Parathyroid adenoma (tissue), 2 donors: ENCODE data around the gene SEC16A.

Experiments used
- H2AFZ ChIP-seq: fragments of 300-600 bp; sonication (generic); one replicate; pipeline ENCODE4 v1.7.0; 2017; ENCODE audit warnings: antibody characterized with exemption, mild to moderate bottlenecking
- H3K27ac ChIP-seq: fragments of 300-600 bp; sonication (generic); one replicate; pipeline ENCODE4 v1.7.0; 2017
- H3K27me3 ChIP-seq: fragments of 300-600 bp; sonication (generic); one replicate; pipeline ENCODE4 v1.7.0; 2017; ENCODE audit warnings: low read length; ENCODE audit not compliant: control insufficient read depth, insufficient read depth
- H3K36me3 ChIP-seq: fragments of 300-600 bp; sonication (generic); one replicate; pipeline ENCODE4 v1.7.0; 2017; ENCODE audit warnings: low read length; ENCODE audit not compliant: control insufficient read depth, insufficient read depth
- H3K4me1 ChIP-seq: fragments of 300-600 bp; sonication (generic); one replicate; pipeline ENCODE4 v1.7.0; 2017; ENCODE audit warnings: control low read depth
- H3K4me2 ChIP-seq: fragments of 300-600 bp; sonication (generic); one replicate; pipeline ENCODE4 v1.7.0; 2017; ENCODE audit warnings: low read length
- H3K4me3 ChIP-seq: fragments of 300-600 bp; sonication (generic); one replicate; pipeline ENCODE4 v1.7.0; 2017; ENCODE audit warnings: low read depth, low read length
- H3K79me2 ChIP-seq: fragments of 300-600 bp; sonication (generic); one replicate; pipeline ENCODE4 v1.7.0; 2017; ENCODE audit warnings: control low read depth
- H3K9ac ChIP-seq: fragments of 300-600 bp; sonication (generic); one replicate; pipeline ENCODE4 v1.7.0; 2017; ENCODE audit warnings: mild to moderate bottlenecking
- H3K9me3 ChIP-seq: fragments of 300-600 bp; sonication (generic); one replicate; pipeline ENCODE4 v1.7.0; 2017; ENCODE audit warnings: low read length; ENCODE audit not compliant: control insufficient read depth
- CTCF ChIP-seq: fragments of 300-600 bp; sonication (generic); IDR thresholded peaks from one replicate; pipeline ENCODE4 v1.7.0; 2017; ENCODE audit warnings: antibody characterized with exemption, mild to moderate bottlenecking
- donor health status: primary hyperparathyroidism.

SEC16A gene

GRCh38 chr9:136395345-136396218, 87.3 kb downstream of the SEC16A start:
- Histone ChIP-seq H3K4me1 (no peaks in the 10 kb centered on the region), H3K79me2 (no peaks in the 10 kb centered on the region), H3K4me3 (no peak overlapping the region), H3K9ac (no peak overlapping the region), H3K4me2 (no peak overlapping the region), H3K36me3 (no peaks in the 10 kb centered on the region), H3K27me3 (no peaks in the 10 kb centered on the region), H3K9me3 (no peaks in the 10 kb centered on the region), H2AFZ (no peak overlapping the region), H3K27ac (no peak overlapping the region)
- no peak for TF ChIP-seq CTCF

DNA sequence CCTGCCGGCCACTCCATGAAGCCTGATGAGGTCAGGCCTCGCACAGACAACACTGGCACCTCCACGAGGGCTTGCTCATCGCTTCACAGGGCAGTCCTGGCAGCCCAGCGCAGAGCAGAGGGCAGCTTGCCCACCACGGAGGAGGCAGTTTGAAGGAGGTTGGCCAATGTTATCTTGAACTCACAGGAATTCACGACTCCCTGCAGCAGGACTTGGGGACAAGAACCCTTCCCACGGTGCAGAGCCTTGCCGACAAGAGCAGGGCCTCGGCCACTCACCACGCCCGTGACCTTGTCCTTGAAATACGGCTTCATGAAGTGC, 87.9 kb downstream of the SEC16A start:
- no peak for TF ChIP-seq CTCF
- no peak overlapping the region for H3K4me2 ChIP-seq
- H3K4me3 ChIP-seq, result no peak overlapping the region
- no peaks in the 10 kb centered on the region for H3K4me1 ChIP-seq
- H3K27ac ChIP-seq, result no peak overlapping the region
- no peaks in the 10 kb centered on the region for H3K27me3 ChIP-seq
- no peaks in the 10 kb centered on the region for H3K79me2 ChIP-seq
- no peak overlapping the region for H3K9ac ChIP-seq
- no peaks in the 10 kb centered on the region for H3K36me3 ChIP-seq
- H3K9me3 ChIP-seq, result no peaks in the 10 kb centered on the region
- H2AFZ ChIP-seq, result no peak overlapping the region

DNA sequence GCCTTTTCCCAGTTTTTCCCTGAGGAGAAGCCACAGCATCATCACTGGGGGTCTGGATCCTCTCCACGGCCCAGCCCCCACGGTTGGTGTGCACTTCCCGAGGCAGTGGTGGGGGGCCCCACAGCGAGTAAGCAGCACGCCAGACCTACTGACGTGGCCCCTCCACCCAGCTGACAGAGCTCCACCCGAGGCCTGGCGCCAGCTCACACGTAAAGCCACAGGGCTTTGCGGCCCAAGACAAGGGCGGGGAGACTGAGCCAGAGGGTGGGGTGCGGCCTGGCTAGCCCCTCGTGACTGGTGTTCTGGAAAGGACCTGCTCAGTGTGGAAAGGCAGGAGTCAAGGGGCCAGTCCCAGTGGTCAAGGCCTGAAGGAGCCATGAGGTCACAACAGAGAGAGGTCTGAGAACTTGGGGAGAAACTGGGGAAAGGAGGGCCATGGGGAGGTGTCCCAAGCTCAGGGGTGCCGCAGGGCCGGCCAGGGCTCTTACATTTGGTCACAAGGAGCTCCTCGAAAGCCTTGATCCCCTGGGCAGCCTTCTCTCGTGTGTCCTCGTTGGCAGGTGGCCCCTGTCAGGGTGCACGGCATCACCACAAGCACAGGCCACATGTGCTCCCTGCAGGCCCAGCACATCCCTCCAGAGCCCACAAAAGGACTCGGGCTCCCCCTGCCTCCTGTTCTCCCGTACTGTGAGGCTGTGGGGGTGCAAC, 88.4 kb downstream of the SEC16A start:
- Histone ChIP-seq H3K4me3 (no peak overlapping the region), H3K4me2 (no peak overlapping the region), H3K27ac (no peak overlapping the region), H3K4me1 (no peaks in the 10 kb centered on the region), H3K27me3 (no peaks in the 10 kb centered on the region), H3K9me3 (no peaks in the 10 kb centered on the region), H2AFZ (no peak overlapping the region), H3K79me2 (no peaks in the 10 kb centered on the region), H3K36me3 (no peaks in the 10 kb centered on the region), H3K9ac (no peak overlapping the region)
- TF ChIP-seq CTCF, result no peak

DNA sequence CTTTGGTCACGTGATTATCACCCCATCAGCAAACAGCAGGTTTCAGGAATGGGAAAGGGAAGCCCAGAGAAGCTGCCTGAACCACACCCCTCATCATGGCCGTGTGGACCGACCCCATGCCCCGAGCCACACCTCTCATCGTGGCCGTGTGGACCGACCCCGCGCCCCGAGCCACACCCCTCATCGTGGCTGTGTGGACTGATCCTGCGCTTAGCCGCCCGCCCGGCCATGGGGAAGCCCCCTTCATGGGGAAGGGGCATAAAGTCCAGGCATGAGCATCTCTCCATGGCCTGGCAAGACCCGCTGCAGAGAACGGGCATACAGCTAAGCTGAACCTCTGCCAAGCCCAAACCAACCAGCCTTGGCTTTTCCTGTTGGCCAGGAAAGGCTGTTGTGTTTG, 89.3 kb downstream of the SEC16A start:
- Histone ChIP-seq H3K27ac (no peak overlapping the region), H2AFZ (no peak overlapping the region), H3K36me3 (no peaks in the 10 kb centered on the region), H3K9ac (no peak overlapping the region), H3K9me3 (no peaks in the 10 kb centered on the region), H3K79me2 (no peaks in the 10 kb centered on the region), H3K27me3 (no peaks in the 10 kb centered on the region), H3K4me3 (no peak overlapping the region), H3K4me2 (no peak overlapping the region), H3K4me1 (no peaks in the 10 kb centered on the region)
- TF ChIP-seq CTCF, result no peak
